K562 (cell line): Measurements from ENCODE around the gene MYCBP. TPM values are rescaled to one million over a fixed set of nuclear protein-coding genes. Genes with fewer than 3 reads are reported as not detected.

Experiments
- ATF1 ChIP-seq, 2 experiments: fragments of 450-650 bp in 1 of 2; IDR thresholded peaks; 2 replicates each; pipeline ENCODE4 v1.6.1; 2016; ENCODE audit warnings: missing compliant biosample characterization in 1 of 2, missing genetic modification characterization in 1 of 2
- CHD4 ChIP-seq: fragments of 200-600 bp; sonication (generic); IDR thresholded peaks from 3 replicates; pipeline ENCODE4 v1.6.1; 2012; ENCODE audit warnings: low read depth, mild to moderate bottlenecking, mixed read lengths, low read length, inconsistent platforms; ENCODE audit not compliant: insufficient read depth, insufficient replicate concordance, poor library complexity, severe bottlenecking
- FOXJ3 ChIP-seq: sonication (generic); formaldehyde crosslinking; IDR thresholded peaks from 2 replicates; pipeline ENCODE4 v1.4.0; 2020; ENCODE audit warnings: mild to moderate bottlenecking, missing genetic modification reagents
- HMG20B ChIP-seq: fragments of 250-450 bp; sonication (Bioruptor Pico); IDR thresholded peaks from 2 replicates; pipeline ENCODE4 v1.5.0; 2021; ENCODE audit warnings: mild to moderate bottlenecking
- MAZ ChIP-seq, 2 experiments: fragments of 450-650 bp in 1 of 2; sonication (generic) in 1 of 2; formaldehyde crosslinking; IDR thresholded peaks in 1 of 2; conservative IDR thresholded peaks in 1 of 2; 2 replicates each; pipeline versions ENCODE4 v1.4.0 to v1.5.0; 2020; ENCODE audit warnings: mild to moderate bottlenecking in 1 of 2, missing genetic modification reagents in 1 of 2
- MXI1 ChIP-seq: IDR thresholded peaks from 2 replicates; pipeline ENCODE4 v1.6.1; 2011; ENCODE audit warnings: low read depth, mild to moderate bottlenecking, improper control_type of control experiment, low read length
- MYNN ChIP-seq, 2 experiments: sonication (generic); formaldehyde crosslinking in 1 of 2; IDR thresholded peaks; 2 replicates each; pipeline versions ENCODE4 v1.5.0 to v1.6.1; 2016 to 2020; ENCODE audit warnings: antibody characterized with exemption in 1 of 2, missing genetic modification reagents in 1 of 2
- NFE2 ChIP-seq: IDR thresholded peaks from 2 replicates; pipeline ENCODE4 v1.6.1; 2014; ENCODE audit warnings: antibody characterized with exemption, low read depth
- NFYB ChIP-seq: IDR thresholded peaks from 2 replicates; pipeline ENCODE4 v1.6.1; 2011; ENCODE audit warnings: mild to moderate bottlenecking, moderate library complexity; ENCODE audit not compliant: insufficient read length; ENCODE audit errors: extremely low read depth
- ZBTB8A ChIP-seq: fragments of 450-650 bp; IDR thresholded peaks from 2 replicates; pipeline ENCODE4 v1.6.1; 2018; ENCODE audit warnings: mild to moderate bottlenecking, moderate library complexity; ENCODE audit not compliant: partially characterized antibody
- ZKSCAN1 ChIP-seq: fragments of 150-350 bp; IDR thresholded peaks from 2 replicates; pipeline ENCODE4 v1.6.1; 2016; ENCODE audit warnings: low read depth, low read length
- ZNF184 ChIP-seq: sonication (generic); formaldehyde crosslinking; IDR thresholded peaks from 2 replicates; pipeline ENCODE4 v1.5.0; 2020; ENCODE audit warnings: missing genetic modification reagents
- ZNF212 ChIP-seq: fragments of 450-650 bp; formaldehyde crosslinking; IDR thresholded peaks from 2 replicates; pipeline ENCODE4 v1.4.0; 2020; ENCODE audit warnings: mild to moderate bottlenecking
- ZNF274 ChIP-seq: IDR thresholded peaks from 2 replicates; pipeline ENCODE4 v1.6.1; 2011; ENCODE audit warnings: low read depth, mild to moderate bottlenecking, low read length, moderate library complexity, borderline replicate concordance
- ZNF79 ChIP-seq: fragments of 250-450 bp; sonication (Bioruptor Pico); IDR thresholded peaks from 2 replicates; pipeline ENCODE4 v1.4.0; 2020; ENCODE audit warnings: low read depth, mild to moderate bottlenecking, moderate library complexity
- polyA plus RNA-seq, 8 experiments: library from polyadenylated mRNA; depleted of rRNA in 4 of 8; stranded (reverse) in 5 of 8; unstranded in 3 of 8; fragments of >200 nt; fragmentation: Nextera tagmentation in 2 of 8; fragmentation: Illumina TruSeq in 1 of 8; extraction: Ambion mirVana in 2 of 8; extraction: Trizol in 1 of 8; gene quantifications; 2 replicates each; pipeline versions ENCODE4 v1.2.1 to v1.2.3, GENCODE V29; 2011 to 2014; ENCODE audit warnings: inconsistent platforms in 1 of 8, missing spikeins in 1 of 8
- total RNA-seq, 7 experiments: library from RNA; depleted of rRNA in 6 of 7; stranded (reverse); fragments of >200 nt in 6 of 7; fragmentation: Illumina TruSeq in 2 of 7; extraction: Trizol in 2 of 7; gene quantifications; 2 replicates each; pipeline versions ENCODE4 v1.2.1 to v1.2.3, GENCODE V29; 2011 to 2021; ENCODE audit warnings: low replicate concordance in 1 of 7
- TF ChIP-seq, protein P1 (sequence below): fragments of 450-650 bp; IDR thresholded peaks from 2 replicates; pipeline ENCODE4 v1.6.1; 2016; ENCODE audit warnings: mild to moderate bottlenecking
- TF ChIP-seq, protein P2 (sequence below): fragments of 250-450 bp; sonication (Bioruptor Pico); IDR thresholded peaks from 2 replicates; pipeline ENCODE4 v1.4.0; 2020; ENCODE audit warnings: mild to moderate bottlenecking
- TF ChIP-seq, protein P3 (sequence below): sonication (generic); formaldehyde crosslinking; IDR thresholded peaks from 2 replicates; pipeline ENCODE4 v1.8.0; 2023; ENCODE audit warnings: mild to moderate bottlenecking, missing genetic modification reagents
- TF ChIP-seq, protein P4 (sequence below): fragments of 150-350 bp; conservative IDR thresholded peaks from 2 replicates; pipeline ENCODE4 v1.6.1; 2014; ENCODE audit warnings: low read length

Gene MYCBP
- total and polyA plus RNA-seq, 9 of the 15 experiments (the other 6 are each of a cell fraction or from before 2014, with no cell fraction given) = 32.3 to 253 (median 72.9) TPM

DNA sequence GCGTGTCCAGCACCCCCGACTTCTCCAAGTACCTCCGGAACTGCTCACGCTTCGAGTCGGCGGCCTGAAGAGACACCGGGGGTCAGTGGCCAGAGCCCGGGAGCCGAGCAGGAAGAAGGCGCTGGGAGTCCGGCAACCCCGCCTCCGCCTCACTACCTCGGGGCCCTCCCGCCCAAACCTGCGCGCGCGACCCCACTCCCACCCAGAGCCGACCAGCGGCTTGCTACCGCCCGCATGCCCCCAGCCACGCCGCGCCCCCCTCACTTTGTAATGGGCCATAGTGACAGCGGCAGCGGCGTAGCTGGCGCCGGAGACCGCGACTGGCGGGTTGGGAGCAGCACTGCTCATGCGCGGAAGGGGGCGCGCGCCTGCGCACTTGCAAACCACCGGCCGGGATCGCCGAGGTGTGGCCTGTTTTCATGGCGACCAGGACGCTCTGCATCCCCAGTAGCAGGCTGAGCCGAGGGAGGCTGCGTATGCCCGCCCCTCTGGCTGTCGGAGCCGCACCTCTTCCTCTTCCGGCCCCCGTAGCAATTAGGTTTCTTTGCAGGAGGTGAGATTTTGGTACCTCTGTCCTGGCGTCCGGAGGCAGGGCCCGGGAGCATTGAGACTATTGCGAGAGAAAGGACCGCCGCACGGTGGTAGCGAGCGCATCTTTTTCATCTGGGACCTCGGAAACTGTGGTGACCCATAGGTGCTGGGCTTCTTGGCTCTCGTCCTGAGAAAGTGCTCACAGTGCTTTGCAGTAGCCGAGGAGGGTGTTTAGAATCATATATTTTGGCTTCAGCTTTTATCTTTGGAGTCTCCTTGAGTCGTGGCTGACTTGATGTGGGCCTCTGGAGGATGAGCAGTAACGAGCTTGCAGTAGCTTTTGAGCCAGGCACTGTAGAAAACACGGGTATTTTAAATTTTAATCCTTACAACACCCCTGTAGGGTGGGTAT, at the start of gene MYCBP (continued):
- TF ChIP-seq, protein P1, sequence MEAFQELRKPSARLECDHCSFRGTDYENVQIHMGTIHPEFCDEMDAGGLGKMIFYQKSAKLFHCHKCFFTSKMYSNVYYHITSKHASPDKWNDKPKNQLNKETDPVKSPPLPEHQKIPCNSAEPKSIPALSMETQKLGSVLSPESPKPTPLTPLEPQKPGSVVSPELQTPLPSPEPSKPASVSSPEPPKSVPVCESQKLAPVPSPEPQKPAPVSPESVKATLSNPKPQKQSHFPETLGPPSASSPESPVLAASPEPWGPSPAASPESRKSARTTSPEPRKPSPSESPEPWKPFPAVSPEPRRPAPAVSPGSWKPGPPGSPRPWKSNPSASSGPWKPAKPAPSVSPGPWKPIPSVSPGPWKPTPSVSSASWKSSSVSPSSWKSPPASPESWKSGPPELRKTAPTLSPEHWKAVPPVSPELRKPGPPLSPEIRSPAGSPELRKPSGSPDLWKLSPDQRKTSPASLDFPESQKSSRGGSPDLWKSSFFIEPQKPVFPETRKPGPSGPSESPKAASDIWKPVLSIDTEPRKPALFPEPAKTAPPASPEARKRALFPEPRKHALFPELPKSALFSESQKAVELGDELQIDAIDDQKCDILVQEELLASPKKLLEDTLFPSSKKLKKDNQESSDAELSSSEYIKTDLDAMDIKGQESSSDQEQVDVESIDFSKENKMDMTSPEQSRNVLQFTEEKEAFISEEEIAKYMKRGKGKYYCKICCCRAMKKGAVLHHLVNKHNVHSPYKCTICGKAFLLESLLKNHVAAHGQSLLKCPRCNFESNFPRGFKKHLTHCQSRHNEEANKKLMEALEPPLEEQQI = no peak
- TF ChIP-seq ZKSCAN1 = no peak
- TF ChIP-seq NFE2 = no peak
- TF ChIP-seq CHD4 = no peak
- peak; percentile 68 to 74 for TF ChIP-seq MAZ (CRISPR knock-in tag; conservative IDR thresholded peaks at IDR 0.05 in 1 of 2, IDR thresholded peaks at IDR 0.05 in 1 of 2)
- TF ChIP-seq HMG20B (CRISPR knock-in tag) = no peak
- TF ChIP-seq, protein P2, sequence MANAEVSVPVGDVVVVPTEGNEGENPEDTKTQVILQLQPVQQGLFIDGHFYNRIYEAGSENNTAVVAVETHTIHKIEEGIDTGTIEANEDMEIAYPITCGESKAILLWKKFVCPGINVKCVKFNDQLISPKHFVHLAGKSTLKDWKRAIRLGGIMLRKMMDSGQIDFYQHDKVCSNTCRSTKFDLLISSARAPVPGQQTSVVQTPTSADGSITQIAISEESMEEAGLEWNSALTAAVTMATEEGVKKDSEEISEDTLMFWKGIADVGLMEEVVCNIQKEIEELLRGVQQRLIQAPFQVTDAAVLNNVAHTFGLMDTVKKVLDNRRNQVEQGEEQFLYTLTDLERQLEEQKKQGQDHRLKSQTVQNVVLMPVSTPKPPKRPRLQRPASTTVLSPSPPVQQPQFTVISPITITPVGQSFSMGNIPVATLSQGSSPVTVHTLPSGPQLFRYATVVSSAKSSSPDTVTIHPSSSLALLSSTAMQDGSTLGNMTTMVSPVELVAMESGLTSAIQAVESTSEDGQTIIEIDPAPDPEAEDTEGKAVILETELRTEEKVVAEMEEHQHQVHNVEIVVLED (CRISPR knock-in tag) = peak; percentile 40; the same call in 1 of the 2 replicates
- no peak for TF ChIP-seq ATF1 (CRISPR knock-in tag; IDR thresholded peaks at IDR 0.05)
- peak; percentile 71 for TF ChIP-seq ATF1 (tag; IDR thresholded peaks at IDR 0.05)
- TF ChIP-seq, protein P3, sequence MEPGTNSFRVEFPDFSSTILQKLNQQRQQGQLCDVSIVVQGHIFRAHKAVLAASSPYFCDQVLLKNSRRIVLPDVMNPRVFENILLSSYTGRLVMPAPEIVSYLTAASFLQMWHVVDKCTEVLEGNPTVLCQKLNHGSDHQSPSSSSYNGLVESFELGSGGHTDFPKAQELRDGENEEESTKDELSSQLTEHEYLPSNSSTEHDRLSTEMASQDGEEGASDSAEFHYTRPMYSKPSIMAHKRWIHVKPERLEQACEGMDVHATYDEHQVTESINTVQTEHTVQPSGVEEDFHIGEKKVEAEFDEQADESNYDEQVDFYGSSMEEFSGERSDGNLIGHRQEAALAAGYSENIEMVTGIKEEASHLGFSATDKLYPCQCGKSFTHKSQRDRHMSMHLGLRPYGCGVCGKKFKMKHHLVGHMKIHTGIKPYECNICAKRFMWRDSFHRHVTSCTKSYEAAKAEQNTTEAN = no peak
- TF ChIP-seq, protein P4, sequence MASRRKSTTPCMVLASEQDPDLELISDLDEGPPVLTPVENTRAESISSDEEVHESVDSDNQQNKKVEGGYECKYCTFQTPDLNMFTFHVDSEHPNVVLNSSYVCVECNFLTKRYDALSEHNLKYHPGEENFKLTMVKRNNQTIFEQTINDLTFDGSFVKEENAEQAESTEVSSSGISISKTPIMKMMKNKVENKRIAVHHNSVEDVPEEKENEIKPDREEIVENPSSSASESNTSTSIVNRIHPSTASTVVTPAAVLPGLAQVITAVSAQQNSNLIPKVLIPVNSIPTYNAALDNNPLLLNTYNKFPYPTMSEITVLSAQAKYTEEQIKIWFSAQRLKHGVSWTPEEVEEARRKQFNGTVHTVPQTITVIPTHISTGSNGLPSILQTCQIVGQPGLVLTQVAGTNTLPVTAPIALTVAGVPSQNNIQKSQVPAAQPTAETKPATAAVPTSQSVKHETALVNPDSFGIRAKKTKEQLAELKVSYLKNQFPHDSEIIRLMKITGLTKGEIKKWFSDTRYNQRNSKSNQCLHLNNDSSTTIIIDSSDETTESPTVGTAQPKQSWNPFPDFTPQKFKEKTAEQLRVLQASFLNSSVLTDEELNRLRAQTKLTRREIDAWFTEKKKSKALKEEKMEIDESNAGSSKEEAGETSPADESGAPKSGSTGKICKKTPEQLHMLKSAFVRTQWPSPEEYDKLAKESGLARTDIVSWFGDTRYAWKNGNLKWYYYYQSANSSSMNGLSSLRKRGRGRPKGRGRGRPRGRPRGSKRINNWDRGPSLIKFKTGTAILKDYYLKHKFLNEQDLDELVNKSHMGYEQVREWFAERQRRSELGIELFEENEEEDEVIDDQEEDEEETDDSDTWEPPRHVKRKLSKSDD = no peak
- no peak for TF ChIP-seq MYNN (IDR thresholded peaks at IDR 0.05)
- no peak for TF ChIP-seq MYNN (CRISPR knock-in tag; IDR thresholded peaks at IDR 0.05)
- no peak for TF ChIP-seq ZBTB8A
- no peak for TF ChIP-seq ZNF184 (CRISPR knock-in tag)
- TF ChIP-seq FOXJ3 = no peak
- TF ChIP-seq ZNF274 = no peak
- no peak for TF ChIP-seq ZNF79 (CRISPR knock-in tag)
- TF ChIP-seq ZNF212 = no peak
- TF ChIP-seq MXI1 = peak; percentile 88
- TF ChIP-seq NFYB = no peak
